Neural progenitor cell (in vitro differentiated cells): ENCODE data around the gene ZNF229. TPM values are rescaled to one million over a fixed set of nuclear protein-coding genes. Genes with fewer than 3 reads are reported as not detected.
"Not testable (repeated sequence)": the region's sequence is repeated elsewhere in the genome, so short reads cannot be mapped to it uniquely, and the experiment has no call there.

Experiments
- DNase-seq: peaks from one replicate; pipeline ENCODE4 v3.0.0-alpha.2; 2016; ENCODE audit warnings: low spot score
- H2AFZ ChIP-seq: fragments of 200-600 bp; sonication (generic); replicated peaks from 2 replicates; pipeline ENCODE4 v1.6.1; 2016; ENCODE audit warnings: antibody characterized with exemption
- H3F3A ChIP-seq: fragments of 200-600 bp; sonication (generic); 2 replicates; pipeline ENCODE4 v1.6.1; 2016; ENCODE audit warnings: antibody characterized with exemption, low read depth
- H3K27ac ChIP-seq: fragments of 200-600 bp; sonication (generic); 2 replicates; pipeline ENCODE4 v1.5.1; 2016; ENCODE audit warnings: mild to moderate bottlenecking
- H3K27me3 ChIP-seq: fragments of 200-600 bp; sonication (generic); 2 replicates; pipeline ENCODE4 v1.6.1; 2016; ENCODE audit warnings: mild to moderate bottlenecking, moderate library complexity
- H3K36me3 ChIP-seq: fragments of 200-600 bp; sonication (generic); 2 replicates; pipeline ENCODE4 v1.5.1; 2016
- H3K4me1 ChIP-seq: fragments of 200-600 bp; sonication (generic); 2 replicates; pipeline ENCODE4 v1.6.1; 2016; ENCODE audit warnings: mixed run types
- H3K4me2 ChIP-seq: fragments of 200-600 bp; sonication (generic); 2 replicates; pipeline ENCODE4 v1.6.1; 2016
- H3K4me3 ChIP-seq: fragments of 200-600 bp; sonication (generic); 2 replicates; pipeline ENCODE4 v1.5.1; 2016
- H3K79me2 ChIP-seq: fragments of 200-600 bp; sonication (generic); 2 replicates; pipeline ENCODE4 v1.6.1; 2016; ENCODE audit warnings: low read depth
- H3K9ac ChIP-seq: fragments of 200-600 bp; sonication (generic); 2 replicates; pipeline ENCODE4 v1.6.1; 2016
- H3K9me3 ChIP-seq: fragments of 200-600 bp; sonication (generic); 2 replicates; pipeline ENCODE4 v1.5.1; 2016; ENCODE audit warnings: low read depth
- H4K20me1 ChIP-seq: fragments of 200-600 bp; sonication (generic); 2 replicates; pipeline ENCODE4 v1.6.1; 2016; ENCODE audit warnings: low read depth
- H3K27ac Mint-ChIP-seq: 3 replicates; pipeline ENCODE4 v1.8.0; 2021; ENCODE audit warnings: mixed read lengths
- H3K27me3 Mint-ChIP-seq: 2 replicates; pipeline ENCODE4 v1.8.0; 2022; ENCODE audit warnings: low read depth, mild to moderate bottlenecking, inconsistent platforms, moderate library complexity, mixed read lengths; ENCODE audit not compliant: insufficient read depth
- H3K36me3 Mint-ChIP-seq: 3 replicates; pipeline ENCODE4 v1.8.0; 2021; ENCODE audit warnings: mixed read lengths
- H3K4me1 Mint-ChIP-seq: 3 replicates; pipeline ENCODE4 v1.8.0; 2021; ENCODE audit warnings: mixed read lengths
- H3K4me3 Mint-ChIP-seq: 3 replicates; pipeline ENCODE4 v1.8.0; 2021; ENCODE audit warnings: mild to moderate bottlenecking, moderate library complexity, mixed read lengths
- H3K9me3 Mint-ChIP-seq: 3 replicates; pipeline ENCODE4 v1.8.0; 2020; ENCODE audit warnings: mixed read lengths
- CTCF ChIP-seq: fragments of 200-600 bp; sonication (generic); IDR thresholded peaks from 2 replicates; pipeline ENCODE4 v1.5.1; 2017; ENCODE audit warnings: antibody characterized with exemption, mild to moderate bottlenecking
- EZH2 ChIP-seq: fragments of 200-600 bp; sonication (generic); IDR thresholded peaks from 2 replicates; pipeline ENCODE4 v1.6.1; 2017; ENCODE audit warnings: antibody characterized with exemption, mild to moderate bottlenecking, moderate library complexity
- EZH2phosphoT487 ChIP-seq: fragments of 200-600 bp; sonication (generic); IDR thresholded peaks from 2 replicates; pipeline ENCODE4 v1.6.1; 2017; ENCODE audit warnings: antibody characterized with exemption
- total RNA-seq: library from RNA; depleted of rRNA; stranded (reverse); fragments of >200 nt; gene quantifications from 2 replicates; pipeline ENCODE4 v1.2.3, GENCODE V29; 2015; ENCODE audit warnings: low replicate concordance

The ZNF229 gene
- total RNA-seq, 1 donor from 2014 or later: 11.2 TPM

DNA sequence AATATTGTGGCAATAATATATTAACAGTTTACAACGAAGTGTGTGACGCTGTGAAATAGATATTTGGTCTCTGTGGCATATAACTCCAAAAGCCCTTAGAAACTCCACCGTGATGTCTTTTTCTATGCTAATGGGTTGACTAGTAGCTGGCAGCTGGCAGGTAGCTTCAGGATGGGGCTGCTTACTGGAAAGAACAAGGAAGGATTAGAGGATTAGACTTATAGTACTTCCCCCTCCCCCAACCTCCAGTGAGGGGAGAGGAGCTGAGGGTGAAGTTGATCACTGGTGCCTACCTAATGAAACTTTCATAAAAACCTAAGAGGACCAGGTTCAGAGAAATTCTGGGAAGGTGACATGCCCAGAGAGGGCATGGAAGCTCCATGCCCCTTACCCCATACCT lies 9.8 kb downstream of the ZNF229 start:
- no peaks in the 10 kb centered on the region for H3K27me3 Mint-ChIP-seq
- H3K27ac ChIP-seq: no peak overlapping the region
- no peak for TF ChIP-seq CTCF
- no peak for TF ChIP-seq EZH2phosphoT487
- no peak for TF ChIP-seq EZH2
- H3K27ac Mint-ChIP-seq: no peak overlapping the region
- no peaks in the 10 kb centered on the region for H3K4me1 Mint-ChIP-seq
- H3F3A ChIP-seq: no peaks in the 10 kb centered on the region
- no peak overlapping the region for H3K4me3 Mint-ChIP-seq
- DNase-seq: peak; percentile 2
- H3K27me3 ChIP-seq: no peaks in the 10 kb centered on the region
- H3K36me3 Mint-ChIP-seq: no peaks in the 10 kb centered on the region
- peaks cover 14% of the 10 kb centered on the region for H3K9me3 Mint-ChIP-seq
- H3K4me2 ChIP-seq: no peak overlapping the region
- no peak overlapping the region for H2AFZ ChIP-seq
- H3K9ac ChIP-seq: no peak overlapping the region
- H3K4me1 ChIP-seq: no peaks in the 10 kb centered on the region
- H3K4me3 ChIP-seq: no peak overlapping the region
- H3K79me2 ChIP-seq: no peaks in the 10 kb centered on the region
- no peaks in the 10 kb centered on the region for H3K36me3 ChIP-seq
- H3K9me3 ChIP-seq: no peaks in the 10 kb centered on the region
- no peaks in the 10 kb centered on the region for H4K20me1 ChIP-seq

GRCh38 chr19:44435441-44435840 lies 12.8 kb downstream of the ZNF229 start:
- no peaks in the 10 kb centered on the region for H3K9me3 ChIP-seq
- H3K79me2 ChIP-seq: no peaks in the 10 kb centered on the region
- H3K9me3 Mint-ChIP-seq: peaks cover 16% of the 10 kb centered on the region
- no peaks in the 10 kb centered on the region for H3K36me3 Mint-ChIP-seq
- no peaks in the 10 kb centered on the region for H4K20me1 ChIP-seq
- peaks cover 5% of the 10 kb centered on the region for H3K36me3 ChIP-seq
- H3K4me1 Mint-ChIP-seq: no peaks in the 10 kb centered on the region
- no peak overlapping the region for H3K27ac Mint-ChIP-seq
- no peak for TF ChIP-seq EZH2phosphoT487
- no peak for TF ChIP-seq EZH2
- TF ChIP-seq CTCF: no peak
- H3K4me2 ChIP-seq: no peak overlapping the region
- H3K4me1 ChIP-seq: no peaks in the 10 kb centered on the region
- H3K4me3 Mint-ChIP-seq: no peak overlapping the region
- no peak overlapping the region for H3K4me3 ChIP-seq
- H3K9ac ChIP-seq: no peak overlapping the region
- DNase-seq: no peak
- H3F3A ChIP-seq: no peaks in the 10 kb centered on the region
- H3K27me3 Mint-ChIP-seq: no peaks in the 10 kb centered on the region
- H3K27me3 ChIP-seq: no peaks in the 10 kb centered on the region
- H2AFZ ChIP-seq: no peak overlapping the region
- no peak overlapping the region for H3K27ac ChIP-seq

GRCh38 chr19:44430956-44431355 lies 17.3 kb downstream of the ZNF229 start:
- TF ChIP-seq CTCF: no peak
- TF ChIP-seq EZH2: no peak
- no peak for TF ChIP-seq EZH2phosphoT487
- Histone ChIP-seq H3K4me2 (no peak overlapping the region), H3K27ac (no peak overlapping the region), H3K9me3 (no peaks in the 10 kb centered on the region), H4K20me1 (no peaks in the 10 kb centered on the region), H3K79me2 (no peaks in the 10 kb centered on the region), H3F3A (no peaks in the 10 kb centered on the region), H3K4me3 (no peak overlapping the region), H3K9ac (no peak overlapping the region), H3K36me3 (peaks cover 5% of the 10 kb centered on the region), H3K27me3 (no peaks in the 10 kb centered on the region), H2AFZ (no peak overlapping the region), H3K4me1 (no peaks in the 10 kb centered on the region)
- Mint-ChIP-seq H3K27ac (no peak overlapping the region), H3K4me3 (no peak overlapping the region), H3K36me3 (no peaks in the 10 kb centered on the region), H3K27me3 (peaks cover 6% of the 10 kb centered on the region), H3K9me3 (peaks cover 27% of the 10 kb centered on the region), H3K4me1 (no peaks in the 10 kb centered on the region)
- DNase-seq: no peak

DNA sequence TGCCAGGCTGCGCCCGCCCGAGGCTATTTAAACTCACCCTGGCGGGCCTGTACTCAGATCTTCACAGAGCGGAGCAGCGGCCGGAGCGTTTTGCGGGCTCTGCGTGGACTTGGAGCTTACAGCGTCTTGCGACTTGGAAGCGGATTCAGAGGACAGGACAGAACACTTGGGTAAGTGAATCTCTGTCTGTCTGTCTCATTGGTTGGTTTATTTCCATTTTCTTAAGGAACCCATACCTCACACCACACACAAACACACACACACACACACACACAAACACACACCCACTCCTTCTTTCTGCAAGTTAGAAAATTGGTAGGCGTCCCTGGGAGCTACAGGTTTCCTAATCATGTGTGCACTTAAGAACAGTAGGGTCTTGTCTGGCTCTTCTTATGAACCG lies 32.7 kb downstream of the ZNF229 start:
- H3K9ac ChIP-seq, H3K27ac Mint-ChIP-seq, H3K4me3 ChIP-seq, H3K4me1 Mint-ChIP-seq, H3K9me3 ChIP-seq, H3K4me3 Mint-ChIP-seq, H2AFZ ChIP-seq, H4K20me1 ChIP-seq, H3K79me2 ChIP-seq, H3K36me3 Mint-ChIP-seq, H3F3A ChIP-seq, DNase-seq, H3K27ac ChIP-seq, H3K27me3 Mint-ChIP-seq, H3K27me3 ChIP-seq, H3K36me3 ChIP-seq, H3K4me1 ChIP-seq, H3K4me2 ChIP-seq: not testable (repeated sequence)
- H3K9me3 Mint-ChIP-seq: peaks cover 21% of the 10 kb centered on the region
